Activated T-cell treated with anti-CD3 and anti-CD28 coated beads, Interleukin-2, amount 50 U/mL, for 4 hours (primary cell): ENCODE results near the gene POLD2. TPM values are rescaled to one million over a fixed set of nuclear protein-coding genes. Genes with fewer than 3 reads are reported as not detected.
"Not testable (repeated sequence)": the region's sequence is repeated elsewhere in the genome, so short reads cannot be mapped to it uniquely, and the experiment has no call there.

Experiments
- ATAC-seq, 2 donors: fragments of 200-7000 bp; cut with Tn5 transposase; one replicate each; pipeline ENCODE4 v1.10.0; 2021
- DNase-seq: peaks from one replicate; pipeline ENCODE4 v3.0.0-alpha.2; 2020
- H3K27me3 Mint-ChIP-seq: one replicate; pipeline ENCODE4 v1.8.0; 2021; ENCODE audit warnings: low read depth, mixed read lengths
- H3K36me3 Mint-ChIP-seq: one replicate; pipeline ENCODE4 v1.8.0; 2022; ENCODE audit warnings: mixed read lengths; ENCODE audit not compliant: insufficient read depth
- H3K4me1 Mint-ChIP-seq: one replicate; pipeline ENCODE4 v1.8.0; 2021; ENCODE audit warnings: low read depth, mixed read lengths
- H3K4me3 Mint-ChIP-seq: one replicate; pipeline ENCODE4 v1.8.0; 2021; ENCODE audit warnings: mild to moderate bottlenecking, moderate library complexity, mixed read lengths
- H3K9me3 Mint-ChIP-seq: one replicate; pipeline ENCODE4 v1.8.0; 2021; ENCODE audit warnings: mixed read lengths
- total RNA-seq, 3 donors: library from RNA; stranded (reverse); gene quantifications; one replicate each; pipeline ENCODE4 v1.2.1, GENCODE V29; 2021

The POLD2 gene
- total RNA-seq, 3 donors from 2014 or later, result 336 to 373 (median 346) TPM

DNA sequence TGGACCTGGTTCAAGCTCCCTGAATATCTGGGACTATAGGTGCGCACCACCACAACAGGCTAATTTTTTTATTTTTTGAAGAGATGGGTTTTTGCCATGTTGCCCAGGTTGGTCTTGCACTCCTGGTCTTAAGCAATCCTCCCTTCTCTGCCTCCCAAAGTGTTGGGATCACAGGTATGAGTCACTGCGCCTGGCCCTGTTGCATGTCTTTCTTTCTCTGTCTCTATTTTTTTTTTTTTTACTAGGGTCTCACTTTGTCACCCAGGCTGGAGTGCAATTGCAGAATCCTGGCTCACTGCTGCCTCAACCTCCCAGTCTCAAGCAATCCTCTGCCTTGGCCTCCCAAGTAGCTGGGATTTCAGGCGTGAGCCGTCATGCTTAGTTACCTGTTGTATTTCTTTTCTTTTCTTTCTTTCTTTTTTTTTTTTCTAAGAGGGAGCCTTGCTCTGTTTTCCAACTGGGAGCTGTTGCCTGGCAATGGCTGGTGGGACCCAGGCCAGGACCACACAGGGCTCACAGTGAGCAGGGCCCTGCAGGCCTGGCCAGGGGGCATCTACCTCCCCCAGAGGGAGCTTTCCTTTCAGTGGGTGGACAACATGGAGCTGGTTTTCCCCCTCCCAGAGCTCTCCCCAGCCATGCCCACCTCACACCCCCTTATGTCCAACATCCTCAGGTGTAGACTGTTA, 11.7 kb upstream of the POLD2 start:
- peaks cover 2% of the 10 kb centered on the region for H3K27me3 Mint-ChIP-seq
- H3K4me1 Mint-ChIP-seq, result no peaks in the 10 kb centered on the region
- no peak for ATAC-seq
- no peak overlapping the region for H3K4me3 Mint-ChIP-seq
- no peak for DNase-seq
- no peaks in the 10 kb centered on the region for H3K36me3 Mint-ChIP-seq
- H3K9me3 Mint-ChIP-seq, result no peaks in the 10 kb centered on the region

DNA sequence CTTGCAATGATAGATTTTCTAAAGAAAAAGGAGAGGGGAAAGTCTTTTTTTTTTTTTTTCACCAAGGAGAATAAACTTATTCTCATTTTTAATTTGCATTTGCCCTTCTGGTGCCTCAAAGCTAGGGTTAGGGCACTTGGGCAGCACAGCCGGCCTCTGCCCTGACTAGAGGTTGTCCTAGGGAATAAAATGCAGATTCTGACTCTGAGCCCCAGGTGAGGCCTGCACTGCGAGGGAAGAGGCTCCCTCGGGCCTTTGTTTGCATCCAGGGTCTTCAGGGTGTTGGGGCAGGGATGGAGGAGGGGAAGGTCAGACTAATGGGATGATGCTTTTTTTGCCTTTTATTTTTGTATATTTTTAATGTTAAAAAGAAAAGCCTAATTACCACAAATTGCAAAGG, 9.9 kb upstream of the POLD2 start:
- DNase-seq (no peak), ATAC-seq (no peak)
- H3K4me1 Mint-ChIP-seq, result no peaks in the 10 kb centered on the region
- no peak overlapping the region for H3K4me3 Mint-ChIP-seq
- no peaks in the 10 kb centered on the region for H3K36me3 Mint-ChIP-seq
- no peaks in the 10 kb centered on the region for H3K9me3 Mint-ChIP-seq
- peaks cover 2% of the 10 kb centered on the region for H3K27me3 Mint-ChIP-seq

DNA sequence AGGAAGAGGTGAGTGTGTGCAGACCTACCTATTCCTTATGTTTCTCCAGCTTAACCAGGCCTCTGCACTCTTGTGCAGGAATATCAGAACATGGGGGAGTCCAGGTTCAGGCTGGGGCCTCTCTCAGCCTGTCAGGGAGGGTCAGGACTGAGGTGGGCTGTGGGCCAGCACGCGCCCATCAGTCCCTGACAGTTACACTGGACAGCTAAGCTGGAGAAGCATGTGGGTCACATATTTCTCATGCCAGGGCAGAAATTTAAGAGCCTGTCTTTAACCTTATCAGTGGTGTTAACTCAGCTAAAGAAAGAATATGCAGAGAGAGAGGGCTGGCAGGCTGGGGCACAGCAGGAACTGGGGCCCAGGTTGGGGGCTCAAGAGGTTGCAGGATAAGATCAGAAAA, 8.7 kb upstream of the POLD2 start:
- Mint-ChIP-seq H3K36me3 (peaks cover 2% of the 10 kb centered on the region), H3K4me3 (no peak overlapping the region), H3K9me3 (no peaks in the 10 kb centered on the region), H3K27me3 (peaks cover 5% of the 10 kb centered on the region), H3K4me1 (no peaks in the 10 kb centered on the region)
- DNase-seq (no peak), ATAC-seq (no peak)

DNA sequence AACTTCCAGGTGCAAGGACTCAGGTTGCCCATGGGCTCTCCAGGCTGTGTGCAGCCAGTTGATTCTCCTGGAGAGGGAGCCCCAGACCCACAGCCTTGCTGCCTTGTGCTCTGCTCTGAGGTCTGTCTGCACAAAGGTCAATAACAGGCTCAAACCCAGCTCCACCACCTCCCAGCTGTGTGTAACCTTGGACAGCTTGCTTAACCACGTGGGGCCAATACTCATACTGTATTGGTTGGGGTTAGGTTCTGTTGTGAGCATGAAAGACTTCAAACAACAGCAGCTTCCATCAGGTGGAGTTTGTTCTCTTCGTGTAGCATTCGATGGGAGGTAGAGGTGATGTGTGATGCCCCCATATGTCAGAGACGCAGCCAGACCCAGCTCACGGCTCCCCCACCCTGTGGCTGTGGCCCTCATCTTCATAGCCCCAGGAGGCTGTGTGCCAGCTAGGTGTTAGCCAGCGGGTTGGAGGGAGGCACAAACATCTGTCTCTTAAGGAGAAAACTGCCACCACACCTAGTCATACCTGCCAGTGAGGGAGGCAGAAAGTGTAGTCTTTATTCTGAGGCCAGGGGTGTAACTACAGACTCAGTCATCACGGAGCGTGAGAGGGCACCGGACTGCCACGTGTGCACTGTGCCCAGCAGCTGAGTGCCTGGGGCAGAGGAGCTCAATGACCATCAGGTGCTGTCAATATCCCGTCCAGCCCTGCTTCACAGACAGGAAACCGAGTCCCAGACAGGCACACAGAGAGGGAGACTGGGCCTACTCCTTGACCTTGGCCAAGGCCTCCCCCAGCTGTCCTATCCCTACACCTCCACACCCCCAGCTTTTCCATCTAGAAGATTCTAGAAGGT, 8.1 kb upstream of the POLD2 start:
- ATAC-seq, result peak in 1 of 2 donors; percentile 48
- peaks cover 5% of the 10 kb centered on the region for H3K27me3 Mint-ChIP-seq
- no peak for DNase-seq
- H3K36me3 Mint-ChIP-seq, result peaks cover 2% of the 10 kb centered on the region
- no peaks in the 10 kb centered on the region for H3K4me1 Mint-ChIP-seq
- no peaks in the 10 kb centered on the region for H3K9me3 Mint-ChIP-seq
- H3K4me3 Mint-ChIP-seq, result no peak overlapping the region

DNA sequence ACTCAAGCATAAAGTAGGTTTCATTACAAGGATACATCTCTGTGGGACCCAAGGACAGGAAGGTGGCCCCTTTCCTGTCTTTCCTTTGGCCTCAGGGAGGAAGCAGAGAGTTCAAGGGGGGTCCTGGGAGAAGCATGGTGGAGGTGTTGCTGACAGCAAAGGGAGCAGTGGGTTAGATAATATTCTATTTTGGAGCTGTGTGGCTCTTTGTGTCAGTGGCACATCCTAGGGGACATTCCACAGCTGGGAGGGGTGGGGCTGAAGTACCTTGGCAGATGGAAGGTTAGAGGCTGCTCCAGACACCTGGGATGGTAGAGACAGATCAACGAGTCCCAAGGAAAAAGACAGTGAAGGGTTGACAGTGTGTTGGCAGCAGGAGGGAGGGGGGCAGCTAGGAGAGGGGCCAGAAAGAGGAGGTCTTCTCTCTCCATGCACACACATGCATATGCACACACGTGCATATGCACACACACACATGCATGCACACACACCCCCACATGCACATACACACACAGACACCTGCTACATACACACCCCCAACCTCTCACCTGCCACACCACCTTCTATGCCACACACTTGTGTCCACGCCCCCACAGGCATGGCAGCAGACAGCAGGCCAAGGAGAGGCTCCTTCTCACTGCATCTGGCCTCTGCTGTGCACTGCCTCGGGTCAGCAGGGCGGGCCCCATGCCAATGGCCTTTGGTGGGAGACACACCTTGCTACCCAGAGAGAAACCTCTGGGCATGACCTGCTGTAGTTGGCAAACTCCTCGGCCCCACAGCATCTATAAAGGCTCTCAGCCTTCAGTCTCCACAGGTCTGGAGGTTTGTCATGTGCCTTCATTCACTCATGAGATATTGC, 5.6 kb upstream of the POLD2 start:
- ATAC-seq (no peak), DNase-seq (no peak)
- Mint-ChIP-seq H3K4me3 (no peak overlapping the region), H3K36me3 (peaks cover 2% of the 10 kb centered on the region), H3K4me1 (peaks cover 3% of the 10 kb centered on the region), H3K9me3 (no peaks in the 10 kb centered on the region), H3K27me3 (peaks cover 3% of the 10 kb centered on the region)

DNA sequence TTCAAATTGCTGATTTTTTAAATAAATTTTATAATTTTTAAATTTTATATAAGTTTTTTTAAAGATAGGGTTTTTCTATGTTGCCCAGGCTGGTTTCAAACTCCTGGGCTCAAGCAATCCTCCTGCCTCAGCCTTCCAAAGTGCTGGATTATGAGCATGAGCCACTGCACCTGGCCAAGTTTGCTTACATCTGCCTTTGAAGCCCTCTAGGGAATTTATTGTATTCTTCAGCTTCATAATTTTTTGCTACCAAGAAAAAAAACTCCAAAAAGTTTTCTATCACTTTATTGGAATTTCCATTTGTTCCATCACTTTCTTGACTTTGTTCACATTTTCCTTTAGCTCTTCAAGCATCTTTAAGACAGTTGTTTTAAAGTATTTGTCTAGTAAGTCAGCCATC, 3.8 kb upstream of the POLD2 start:
- Mint-ChIP-seq H3K4me3 (no peak overlapping the region), H3K27me3 (peaks cover 3% of the 10 kb centered on the region), H3K4me1 (peaks cover 10% of the 10 kb centered on the region), H3K36me3 (peaks cover 5% of the 10 kb centered on the region), H3K9me3 (no peaks in the 10 kb centered on the region)
- DNase-seq (no peak), ATAC-seq (no peak)

DNA sequence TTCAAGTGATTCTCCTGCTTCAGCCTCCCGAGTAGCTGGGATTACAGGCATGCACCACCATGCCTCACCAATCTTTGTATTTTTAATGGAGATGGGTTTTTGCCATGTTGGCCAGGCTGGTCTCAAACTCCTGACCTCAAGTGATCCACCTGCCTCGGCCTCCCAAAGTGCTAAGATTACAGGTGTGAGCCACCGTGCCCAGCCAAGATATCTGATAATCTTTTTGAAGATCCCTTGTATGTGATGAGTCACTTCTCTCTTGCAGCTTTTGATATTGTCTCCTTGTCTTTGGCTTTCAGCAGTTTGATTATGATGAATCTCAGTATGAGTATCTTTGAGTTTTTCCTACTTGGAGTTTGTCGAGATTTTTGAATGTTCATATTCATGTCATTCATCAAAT, 3.2 kb upstream of the POLD2 start:
- ATAC-seq, H3K36me3 Mint-ChIP-seq, H3K4me3 Mint-ChIP-seq, H3K9me3 Mint-ChIP-seq, H3K27me3 Mint-ChIP-seq, DNase-seq: not testable (repeated sequence)
- H3K4me1 Mint-ChIP-seq, result peaks cover 14% of the 10 kb centered on the region

DNA sequence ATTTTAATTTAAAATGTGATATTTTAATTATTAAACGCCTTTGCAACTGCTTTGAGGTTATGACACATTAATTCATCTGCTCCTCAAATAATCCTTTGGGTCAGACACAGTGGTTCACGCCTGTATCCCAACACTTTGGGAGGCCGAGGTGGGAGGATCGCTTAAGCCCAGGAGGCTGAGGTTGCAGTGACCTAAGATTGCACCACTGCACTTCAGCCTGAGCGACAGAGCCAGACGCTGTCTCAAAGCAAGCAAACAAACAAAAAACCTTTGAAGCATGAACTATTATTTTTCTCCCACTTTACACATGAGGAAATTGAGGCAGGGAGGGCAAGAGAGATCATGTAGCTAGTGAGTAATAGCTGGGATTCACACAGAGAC, 1.5 kb upstream of the POLD2 start:
- peaks cover 30% of the 10 kb centered on the region for H3K4me1 Mint-ChIP-seq
- peaks cover 19% of the 10 kb centered on the region for H3K36me3 Mint-ChIP-seq
- no peak for ATAC-seq
- H3K4me3 Mint-ChIP-seq, result peak overlapping the region; percentile 62
- no peak for DNase-seq
- H3K9me3 Mint-ChIP-seq, result no peaks in the 10 kb centered on the region
- H3K27me3 Mint-ChIP-seq, result peaks cover 3% of the 10 kb centered on the region

DNA sequence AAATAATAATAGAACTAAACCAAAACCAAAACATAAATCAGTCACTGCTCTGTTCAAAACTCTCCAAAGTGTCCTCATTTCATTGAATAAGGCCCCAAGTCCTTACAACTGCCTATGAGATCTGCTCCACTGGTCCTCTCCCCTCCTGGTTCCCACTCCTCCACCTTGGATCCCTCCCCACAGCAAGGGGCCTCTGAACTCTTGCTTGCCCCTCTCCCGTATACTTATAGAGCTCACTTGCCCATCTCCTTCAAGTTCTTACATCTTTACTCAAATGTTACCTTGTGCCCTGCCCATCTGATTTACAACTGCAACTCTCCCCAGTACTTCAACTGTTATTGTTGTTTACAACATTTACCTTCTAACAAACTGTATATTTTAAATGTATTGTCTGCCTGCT, 819 bp downstream of the POLD2 start:
- ATAC-seq (no peak), DNase-seq (no peak)
- Mint-ChIP-seq H3K4me1 (peaks cover 33% of the 10 kb centered on the region), H3K36me3 (peaks cover 35% of the 10 kb centered on the region), H3K27me3 (peaks cover 3% of the 10 kb centered on the region), H3K9me3 (no peaks in the 10 kb centered on the region), H3K4me3 (peak overlapping the region; percentile 88)

DNA sequence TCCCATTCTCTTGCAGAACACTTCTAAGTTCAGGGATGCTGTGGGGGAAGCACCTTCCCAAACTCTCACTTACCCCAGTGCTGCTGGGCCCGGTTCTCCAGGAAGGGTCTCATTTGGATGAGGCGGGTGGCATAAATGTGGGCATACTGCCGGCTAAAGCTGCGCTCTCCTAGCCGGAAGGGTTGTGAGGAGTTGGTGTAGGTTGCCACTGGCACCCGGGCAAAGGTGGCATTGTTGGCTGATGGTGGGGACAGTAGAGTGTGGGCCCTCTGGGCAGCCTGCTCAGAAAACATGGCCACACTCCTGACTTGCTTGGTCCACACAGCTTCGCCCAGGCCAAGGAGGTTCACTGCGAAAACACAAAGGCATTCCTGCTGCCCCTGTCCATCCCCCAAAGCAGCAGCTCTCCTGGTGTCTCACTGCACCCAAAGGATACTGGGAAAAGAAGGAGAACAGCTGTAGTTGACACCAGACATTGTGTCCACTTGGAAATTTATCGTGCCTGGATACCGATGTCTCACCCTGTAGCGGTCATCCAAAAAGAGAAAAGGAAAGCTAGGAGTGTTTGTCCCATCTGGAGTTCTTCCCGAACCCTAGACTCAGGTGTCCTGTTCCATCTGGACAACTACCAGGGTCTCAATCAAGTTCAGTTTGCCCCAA, 1.5 kb downstream of the POLD2 start:
- Mint-ChIP-seq H3K4me3 (peak overlapping the region; percentile 88), H3K4me1 (peaks cover 33% of the 10 kb centered on the region), H3K27me3 (no peaks in the 10 kb centered on the region), H3K9me3 (no peaks in the 10 kb centered on the region), H3K36me3 (peaks cover 36% of the 10 kb centered on the region)
- DNase-seq (no peak), ATAC-seq (no peak)

DNA sequence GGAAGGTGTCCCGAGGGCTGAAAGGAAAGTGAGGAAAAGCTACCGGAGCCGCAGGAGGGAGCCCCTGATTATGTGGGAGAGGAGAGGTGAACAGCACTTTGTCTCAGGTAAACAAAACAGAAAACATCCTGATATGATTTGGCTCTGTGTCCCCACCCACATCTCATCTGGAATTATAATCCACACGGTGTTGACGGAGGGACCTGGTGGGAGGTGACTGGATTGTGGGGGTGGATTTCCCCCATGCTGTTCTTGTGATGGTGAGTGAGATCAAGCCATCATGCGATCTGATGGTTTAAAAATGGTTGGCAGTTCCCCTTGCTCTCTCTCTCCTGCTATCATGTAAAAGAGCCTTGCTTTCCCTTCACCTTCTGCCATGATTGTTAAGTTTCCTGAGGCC, 3.0 kb downstream of the POLD2 start:
- H3K4me3 Mint-ChIP-seq, result peak overlapping the region; percentile 27
- H3K9me3 Mint-ChIP-seq, result no peaks in the 10 kb centered on the region
- peaks cover 36% of the 10 kb centered on the region for H3K36me3 Mint-ChIP-seq
- DNase-seq (no peak), ATAC-seq (no peak)
- peaks cover 33% of the 10 kb centered on the region for H3K4me1 Mint-ChIP-seq
- no peaks in the 10 kb centered on the region for H3K27me3 Mint-ChIP-seq

DNA sequence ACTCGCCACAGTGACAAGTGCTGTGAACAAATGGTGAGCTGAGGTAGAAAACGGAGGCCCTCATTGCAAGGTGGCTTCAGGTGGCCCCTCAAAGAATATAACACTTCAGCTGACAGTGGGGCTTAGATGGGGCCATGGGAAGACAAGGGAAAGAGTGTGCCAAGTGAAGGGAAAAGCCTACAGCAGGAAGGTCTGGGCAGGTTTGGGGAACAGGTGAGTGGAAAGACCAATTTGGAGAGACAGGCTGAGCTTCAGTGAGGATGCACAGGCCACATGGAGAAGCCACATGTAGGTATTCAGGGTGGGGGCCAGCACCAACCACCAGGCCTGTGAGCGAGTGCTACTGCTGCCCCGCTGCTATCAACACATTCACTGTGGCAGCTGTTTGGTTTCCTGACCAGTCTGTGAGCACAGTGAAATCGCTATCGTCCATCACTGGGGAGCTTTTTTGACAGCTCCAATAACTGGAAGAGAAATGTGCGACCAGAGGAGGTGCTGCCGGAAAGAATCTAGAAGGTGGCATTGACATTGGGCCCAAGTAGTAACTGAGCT, 3.4 kb downstream of the POLD2 start:
- DNase-seq (no peak), ATAC-seq (no peak)
- Mint-ChIP-seq H3K4me1 (peaks cover 33% of the 10 kb centered on the region), H3K27me3 (no peaks in the 10 kb centered on the region), H3K36me3 (peaks cover 40% of the 10 kb centered on the region), H3K9me3 (no peaks in the 10 kb centered on the region), H3K4me3 (peak overlapping the region; percentile 55)

DNA sequence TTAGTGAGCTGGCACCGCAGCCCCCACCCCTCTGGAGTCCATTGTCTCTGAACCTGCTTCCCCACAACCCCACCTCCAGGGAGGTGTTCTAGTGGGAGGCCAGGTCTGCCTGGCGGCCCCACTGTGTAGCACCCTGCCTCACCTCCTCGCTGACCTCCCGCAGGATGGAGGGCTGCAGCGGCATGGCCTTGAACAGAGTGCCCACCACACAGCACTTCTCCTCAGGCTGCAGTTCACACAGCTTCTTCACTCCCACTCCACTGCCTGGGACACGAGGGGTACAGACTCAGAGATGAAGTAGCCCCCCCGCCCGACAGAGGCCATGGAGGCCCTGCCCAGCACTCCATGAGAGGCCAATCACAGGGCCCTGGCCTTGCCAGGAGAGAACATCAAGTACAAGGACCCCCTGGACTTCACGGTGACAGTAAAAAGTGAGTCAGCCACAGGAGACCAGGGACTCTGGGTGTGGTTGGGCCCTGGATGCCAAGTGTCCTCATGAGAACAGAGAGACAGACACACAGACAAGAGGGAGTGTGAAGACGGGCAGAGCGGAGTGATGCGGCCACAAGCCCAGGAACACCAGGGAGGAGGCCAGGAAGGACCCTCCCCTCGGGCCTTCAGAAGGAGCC, 5.4 kb downstream of the POLD2 start:
- H3K27me3 Mint-ChIP-seq, result no peaks in the 10 kb centered on the region
- H3K36me3 Mint-ChIP-seq, result peaks cover 44% of the 10 kb centered on the region
- DNase-seq (no peak), ATAC-seq (no peak)
- no peaks in the 10 kb centered on the region for H3K9me3 Mint-ChIP-seq
- H3K4me1 Mint-ChIP-seq, result peaks cover 30% of the 10 kb centered on the region
- H3K4me3 Mint-ChIP-seq, result no peak overlapping the region
